COR-L47 (cell line): Measurements from ENCODE around the gene FOXD3.

Source experiments
- DNase-seq: peaks from one replicate; lab custom pipeline; 2025; lab: John Stamatoyannopoulos, UW

The FOXD3 gene

DNA sequence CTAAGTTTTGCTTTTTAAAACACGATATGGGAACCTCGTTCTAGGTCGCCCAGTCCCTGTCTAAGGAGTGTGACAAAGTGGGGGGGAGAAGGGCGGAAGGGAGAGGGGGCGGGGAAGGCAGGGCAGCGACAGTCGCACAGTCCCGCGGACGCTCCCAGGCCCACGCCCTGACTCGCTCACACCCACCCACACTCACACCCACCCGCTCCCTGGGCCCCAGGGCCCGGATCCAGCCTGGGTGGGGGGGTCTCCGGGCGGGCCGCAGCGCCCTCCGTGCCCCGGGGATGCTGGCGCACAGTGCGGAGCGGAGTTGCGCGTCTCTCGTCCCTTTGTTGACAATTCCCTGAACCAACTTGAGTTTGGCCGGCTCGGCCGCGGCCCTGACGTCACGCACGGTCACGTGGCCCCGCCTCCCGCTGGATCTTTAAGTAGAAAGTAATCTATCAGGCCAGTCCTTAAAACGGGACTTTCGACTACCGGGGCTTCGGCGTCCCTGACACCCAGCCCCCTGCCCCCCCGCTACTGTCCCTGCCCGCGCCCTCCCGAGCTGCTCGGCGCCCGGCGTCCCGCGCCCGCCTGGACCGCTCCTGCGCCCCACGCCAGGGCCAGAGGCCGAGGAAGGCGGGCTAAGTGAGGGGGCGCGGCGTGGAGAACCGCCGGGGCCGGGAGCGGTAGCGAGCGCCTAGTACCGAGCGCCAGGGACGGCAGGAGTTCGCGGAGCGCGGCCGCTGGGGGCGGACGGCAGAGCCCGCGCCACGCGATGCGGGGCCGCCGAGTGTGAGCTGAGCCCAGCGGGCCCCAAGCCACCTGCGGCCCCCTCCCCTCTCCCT, at the start of gene FOXD3:
Gene FOXD3, plus strand, starts transcription at position 454 of the 830 bp plus-strand sequence. CDS start 492 bp downstream, outside the sequence.
- DNase-seq: peak; percentile 61

GRCh38 chr1:63272811-63273210, 49.6 kb upstream of the FOXD3 start:
- no peak for DNase-seq

DNA sequence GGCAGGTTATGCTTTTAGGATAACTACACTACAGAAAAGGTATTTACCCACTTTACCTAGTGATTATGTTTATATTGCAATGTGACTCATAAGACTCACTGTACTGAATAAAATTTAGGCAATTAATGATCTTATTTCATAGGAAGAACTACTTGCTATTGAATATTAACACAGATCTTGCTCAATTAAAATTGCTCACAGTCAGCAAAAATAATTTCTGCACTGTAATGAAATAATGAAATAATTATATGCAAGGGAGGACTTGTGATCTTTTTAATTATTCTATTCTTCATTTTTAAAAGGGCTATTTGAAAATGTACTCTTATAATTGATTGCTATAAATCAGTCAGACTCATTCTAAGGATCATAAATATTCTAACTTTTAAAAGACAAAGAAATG, 48.0 kb upstream of the FOXD3 start:
- DNase-seq: no peak

DNA sequence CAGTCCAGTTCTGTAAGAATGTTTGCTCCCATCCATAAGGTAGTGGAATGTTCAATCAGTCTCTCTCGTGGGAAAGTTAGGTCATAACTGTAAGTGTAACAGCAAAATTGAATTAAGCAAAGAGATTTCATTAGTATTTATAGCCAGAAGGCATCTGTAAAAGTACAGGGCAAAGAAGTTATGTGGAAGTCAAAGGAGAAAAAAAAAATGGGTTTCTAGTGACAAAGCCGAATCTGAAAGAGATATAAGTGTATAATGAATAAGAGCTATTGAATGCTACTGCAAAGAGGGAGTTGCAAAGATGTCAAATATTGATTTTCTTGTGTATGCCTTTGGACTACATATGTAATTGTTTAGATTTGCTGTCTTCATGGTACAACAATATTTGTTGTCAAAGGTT, 47.4 kb upstream of the FOXD3 start:
- DNase-seq: no peak

DNA sequence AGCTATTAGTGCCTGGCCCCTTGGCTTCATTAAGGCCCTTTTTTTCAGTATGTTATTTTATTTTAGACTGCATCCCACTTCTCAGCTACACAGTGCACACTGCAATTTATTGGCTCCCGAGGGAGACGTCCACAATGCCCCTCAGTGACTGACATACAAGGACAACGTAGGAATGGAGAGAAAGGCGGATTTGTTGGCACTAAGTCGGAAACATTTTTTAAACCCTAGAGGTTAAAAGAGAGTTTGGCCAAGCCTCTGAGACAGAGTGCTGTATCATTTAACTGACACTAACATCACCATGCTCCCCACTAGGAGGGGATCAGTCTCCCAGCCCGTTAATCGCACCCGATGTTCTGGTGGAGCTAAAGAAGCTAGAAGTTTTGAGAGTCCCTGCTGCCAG, 45.7 kb upstream of the FOXD3 start:
- DNase-seq: no peak

DNA sequence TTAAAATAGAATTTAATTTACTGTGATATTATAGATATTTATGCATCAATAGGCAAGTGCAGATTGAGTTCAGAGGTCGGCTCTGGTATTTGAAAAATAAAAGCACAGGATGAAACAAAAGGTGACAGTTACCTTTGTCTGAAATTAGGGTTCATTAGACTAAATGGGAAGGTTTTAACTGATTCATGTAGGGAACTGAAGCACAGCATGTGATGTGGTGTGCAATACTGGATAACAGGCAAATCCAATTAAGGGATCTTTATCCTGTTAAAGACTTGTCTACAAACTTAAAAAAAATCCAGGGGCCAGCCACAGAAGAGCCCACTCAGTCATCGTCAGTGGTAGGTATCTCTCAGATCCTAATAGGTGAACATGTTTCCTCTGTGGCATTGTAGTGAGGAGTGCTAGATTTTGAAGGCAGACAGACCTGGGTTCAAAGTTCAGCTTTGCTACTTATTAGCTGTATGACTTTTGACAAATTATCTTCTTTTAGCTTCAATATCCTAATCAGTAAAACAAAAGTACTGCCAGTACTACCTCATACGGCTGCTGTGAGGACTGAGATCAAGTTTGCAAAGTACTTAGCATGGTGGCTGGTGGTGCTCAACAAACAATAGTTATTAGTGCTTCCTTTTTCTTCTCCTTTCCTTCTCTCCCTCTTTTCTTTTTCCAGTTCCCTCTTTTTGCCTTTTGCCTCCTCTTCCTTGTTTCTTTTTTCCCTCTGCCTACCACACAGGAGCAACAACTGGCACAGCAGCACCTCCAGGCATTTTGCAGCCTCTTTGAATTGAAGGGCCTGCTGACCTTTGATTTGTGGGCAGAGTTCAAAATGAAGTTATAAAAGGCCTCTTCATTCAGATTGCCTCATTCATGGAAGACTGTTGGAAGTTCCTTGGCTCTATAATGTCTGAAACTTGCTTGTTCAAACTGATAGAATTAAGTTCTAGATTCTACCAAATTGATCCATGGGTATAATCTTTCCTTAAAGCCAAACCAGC, 44.9 kb upstream of the FOXD3 start:
- DNase-seq: peak; percentile 13

GRCh38 chr1:63281753-63282152, 40.6 kb upstream of the FOXD3 start:
- no peak for DNase-seq

DNA sequence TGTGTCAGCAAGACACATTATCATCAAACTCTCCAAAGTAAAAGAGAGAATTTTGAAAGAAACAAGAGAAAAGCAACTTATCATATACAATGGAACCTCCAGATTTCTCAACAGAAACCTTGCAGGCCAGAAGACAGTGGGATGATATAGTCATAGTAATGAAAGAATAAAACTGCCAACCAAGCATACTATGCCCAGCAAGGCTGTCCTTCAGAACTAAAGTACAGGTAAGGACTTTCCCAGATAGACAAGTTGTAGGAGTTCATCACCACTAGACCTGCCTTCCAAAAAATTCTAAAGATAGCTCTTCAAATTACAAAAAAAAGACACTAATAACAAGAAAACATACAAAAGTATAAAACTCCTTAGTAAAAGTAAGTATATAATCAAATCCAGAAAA, 33.2 kb upstream of the FOXD3 start:
- no peak for DNase-seq

DNA sequence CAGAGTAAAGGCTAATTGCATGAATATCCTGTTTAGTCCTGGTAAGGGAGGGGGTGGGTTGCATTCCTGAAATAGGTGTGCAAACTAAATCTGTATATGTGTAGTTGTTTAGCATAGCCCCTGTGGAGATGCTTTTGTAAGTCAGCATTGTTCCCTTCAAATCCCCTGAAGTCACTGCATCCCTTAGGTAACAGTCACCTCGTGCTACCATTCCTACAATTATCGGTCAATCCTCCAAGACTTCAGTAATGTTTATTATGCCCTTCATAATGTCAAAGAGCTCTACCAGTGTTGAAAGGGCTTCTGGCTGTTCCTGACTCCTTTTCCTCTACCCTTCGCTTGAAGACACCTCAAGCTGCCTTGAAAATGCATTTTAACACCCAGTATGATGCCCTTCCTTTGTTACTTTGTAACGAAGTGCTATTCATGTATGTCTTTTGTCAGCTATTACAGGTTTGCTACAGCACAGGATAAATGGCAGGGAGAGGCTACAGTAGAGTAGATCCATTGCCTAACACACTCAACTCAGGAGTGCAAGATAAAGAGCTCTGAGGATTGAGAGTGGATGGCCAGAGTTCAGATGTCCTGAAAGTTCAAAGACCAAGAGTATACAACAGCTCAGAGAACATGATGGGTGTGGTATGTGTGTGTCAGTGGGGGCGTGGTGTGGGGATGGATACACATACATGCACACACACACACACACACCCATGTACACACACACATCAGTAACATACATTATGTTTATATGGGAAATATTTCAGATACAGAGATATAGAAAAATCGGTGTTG, 27.4 kb upstream of the FOXD3 start:
- DNase-seq: no peak

GRCh38 chr1:63304410-63304809, 18.0 kb upstream of the FOXD3 start:
- DNase-seq: no peak

DNA sequence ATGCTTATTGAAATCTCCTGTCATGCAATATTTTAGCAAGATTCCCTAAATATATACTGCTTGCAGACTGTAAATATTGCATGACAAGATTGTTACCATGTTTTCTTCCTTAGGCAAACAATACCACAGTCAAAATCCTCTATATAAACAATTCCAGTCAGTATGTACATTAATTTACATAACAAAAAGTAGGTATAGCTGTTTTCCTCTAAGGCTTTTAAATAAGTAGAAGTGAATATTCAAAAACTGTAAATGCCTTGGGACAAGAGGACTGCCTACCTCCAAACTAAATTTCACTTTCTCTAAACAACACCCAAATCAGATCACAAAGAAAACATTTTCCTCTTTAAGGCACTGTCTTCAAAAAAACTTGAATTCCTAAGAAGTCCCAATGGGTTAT, 17.3 kb upstream of the FOXD3 start:
- DNase-seq: no peak

DNA sequence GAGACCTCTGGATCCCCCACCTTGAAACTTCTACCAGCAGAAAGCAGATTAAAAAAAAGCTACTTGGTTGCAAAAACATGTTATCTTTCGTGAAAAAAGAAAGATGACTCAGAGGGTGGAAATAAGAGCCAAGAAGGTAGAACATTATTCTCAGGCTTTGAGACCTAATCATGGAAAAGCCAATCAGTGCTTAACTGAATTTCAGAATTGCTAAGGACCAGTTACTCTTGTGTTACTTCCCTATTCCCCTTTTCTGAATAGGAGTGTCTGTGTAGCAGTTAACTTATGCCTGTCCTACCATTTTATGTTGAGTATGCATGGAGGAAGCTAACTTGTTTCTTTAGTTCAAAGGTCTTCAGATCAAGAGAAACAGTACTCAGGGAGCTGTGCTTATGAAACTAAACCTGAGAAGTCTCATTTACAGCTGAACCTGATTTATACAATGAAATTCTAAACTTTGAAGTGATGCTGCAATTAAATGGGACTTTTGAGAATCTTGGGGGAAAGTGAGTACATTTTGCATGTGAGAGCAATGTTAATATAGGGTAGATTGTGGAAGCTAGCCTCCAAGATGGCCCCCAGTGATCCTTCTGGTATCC, 15.1 kb upstream of the FOXD3 start:
- no peak for DNase-seq

DNA sequence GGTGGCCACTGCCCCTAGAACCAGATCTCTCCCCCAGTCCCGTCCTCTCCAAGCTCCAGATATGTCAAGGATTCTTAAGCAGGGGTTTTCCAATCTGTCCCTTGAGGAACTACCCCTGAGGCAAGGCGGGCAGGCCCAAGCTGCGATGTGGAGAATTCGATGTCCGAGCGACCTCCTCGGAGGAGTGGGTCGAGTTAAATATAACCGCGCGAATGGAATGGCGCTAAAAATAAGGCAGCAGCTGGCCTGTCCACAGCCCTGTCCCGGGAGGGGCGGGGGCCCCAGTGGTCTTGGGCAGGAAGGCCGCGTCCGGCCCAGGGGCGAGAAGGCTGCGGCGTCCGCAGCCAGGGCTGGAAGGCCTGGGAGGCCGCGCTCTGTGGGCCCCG, 5.8 kb upstream of the FOXD3 start:
- no peak for DNase-seq

- peak; percentile 86 for DNase-seq
Observed at GRCh38 chr1:63316984-63317816, 5.2 kb upstream of the FOXD3 start.

DNA sequence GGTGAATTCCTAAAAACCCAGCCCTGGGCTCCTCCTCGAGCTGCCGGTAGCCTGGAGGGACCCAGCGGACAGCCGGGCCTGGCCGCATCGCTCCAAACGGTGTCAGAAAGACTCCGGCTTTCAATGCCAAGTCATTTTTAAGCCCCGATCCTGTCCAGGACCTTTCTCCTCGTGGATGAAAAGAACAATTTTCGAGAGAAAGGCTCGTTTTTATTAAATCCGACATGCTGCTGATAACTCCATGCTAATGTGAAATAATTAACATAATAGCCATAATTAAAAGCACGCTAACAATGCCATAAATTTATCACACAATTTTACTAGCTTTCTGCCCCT, 4.6 kb upstream of the FOXD3 start:
- no peak for DNase-seq

GRCh38 chr1:63318201-63318979, 4.0 kb upstream of the FOXD3 start:
- DNase-seq: no peak

DNA sequence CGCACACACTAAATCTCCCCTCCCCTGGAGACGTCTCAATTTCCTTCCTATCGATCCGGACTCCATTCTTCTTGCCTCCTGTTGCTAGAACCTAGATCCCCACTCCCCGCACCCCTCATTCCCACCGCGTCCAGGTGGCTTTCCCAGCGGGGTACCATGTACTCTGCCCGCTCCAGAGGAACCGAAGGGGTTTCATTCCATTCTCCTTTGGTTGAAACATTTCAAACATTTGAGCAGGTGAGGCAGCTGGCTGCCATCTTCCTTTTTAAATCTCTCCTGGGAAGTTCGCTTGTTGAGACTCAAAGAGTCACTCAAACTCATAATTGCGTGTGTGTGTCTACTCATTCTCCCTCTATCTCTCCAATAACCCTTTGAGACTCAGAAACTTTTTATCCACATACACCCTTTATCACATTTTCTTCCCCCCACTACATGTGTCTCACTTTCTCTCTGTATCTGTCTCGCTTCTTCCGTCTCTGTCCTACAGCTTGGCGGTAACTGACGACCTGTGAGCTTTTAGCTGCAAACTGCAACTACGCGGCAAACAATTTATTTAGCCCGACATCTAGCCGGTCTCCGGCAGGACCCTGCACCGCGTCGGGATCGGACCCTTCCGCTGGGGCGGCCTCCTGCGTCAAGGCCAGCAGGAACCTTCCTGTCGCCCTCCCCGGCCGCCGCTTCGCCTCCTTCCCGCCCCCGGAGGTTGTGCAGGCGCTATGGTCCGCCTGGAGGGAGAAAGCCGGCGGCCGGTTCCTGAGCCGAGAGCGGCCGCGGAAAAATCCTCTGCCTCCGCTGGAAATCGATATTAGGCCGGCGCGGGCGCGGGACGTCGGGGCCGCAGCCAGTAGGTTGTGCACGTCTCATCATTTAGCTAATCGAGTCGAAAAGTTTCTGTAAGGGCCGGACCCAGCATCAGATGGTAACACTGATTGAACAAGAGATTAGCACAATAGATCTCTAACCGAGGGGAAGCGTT, 3.0 kb upstream of the FOXD3 start:
- DNase-seq: no peak

DNA sequence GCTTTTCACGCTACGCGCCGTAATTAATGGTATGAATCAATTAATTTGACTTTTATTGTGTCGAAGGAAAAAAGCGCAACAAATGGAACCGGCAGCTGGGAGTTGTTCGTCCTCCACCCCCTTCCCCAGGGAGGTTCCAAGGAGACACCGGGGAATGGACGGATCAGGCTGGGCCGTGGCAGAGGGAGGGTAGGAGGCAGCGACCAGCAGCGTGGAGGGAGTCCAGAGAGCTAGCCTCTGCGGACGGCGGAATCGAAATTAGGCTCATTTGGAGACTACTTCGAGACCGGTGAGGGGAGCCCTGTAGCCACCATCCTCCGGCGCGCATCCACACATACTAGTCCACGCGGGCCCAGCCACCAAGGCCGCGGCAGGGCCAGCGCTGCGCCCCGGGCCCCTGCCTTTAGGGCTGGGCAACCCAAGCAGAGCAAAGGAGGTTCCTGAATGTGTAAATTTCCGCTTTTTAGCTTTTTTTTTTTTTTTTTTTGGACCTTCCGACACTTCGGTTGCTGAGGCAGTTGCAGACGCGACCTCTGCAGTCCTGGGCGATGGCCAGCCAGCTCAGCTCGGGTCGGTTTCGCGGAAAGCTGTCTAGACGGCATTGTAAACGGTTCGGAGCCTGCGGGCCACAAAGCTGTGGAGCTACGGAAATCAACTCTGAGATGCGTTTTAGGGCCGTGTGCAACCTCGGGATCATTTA, 2.2 kb upstream of the FOXD3 start:
- no peak for DNase-seq
